Fibroblast of peridontal ligament (primary cell): ENCODE results near the gene NLRP9.

Experiments
- DNase-seq: peaks from one replicate; pipeline ENCODE4 v3.0.0-alpha.2; 2010; ENCODE audit errors: extremely low read depth

Gene NLRP9

GRCh38 chr19:55673465-55673864 lies 64.7 kb downstream of the NLRP9 start:
- no peak for DNase-seq

- DNase-seq = no peak
Observed at GRCh38 chr19:55672418-55672817, 65.8 kb downstream of the NLRP9 start.

DNA sequence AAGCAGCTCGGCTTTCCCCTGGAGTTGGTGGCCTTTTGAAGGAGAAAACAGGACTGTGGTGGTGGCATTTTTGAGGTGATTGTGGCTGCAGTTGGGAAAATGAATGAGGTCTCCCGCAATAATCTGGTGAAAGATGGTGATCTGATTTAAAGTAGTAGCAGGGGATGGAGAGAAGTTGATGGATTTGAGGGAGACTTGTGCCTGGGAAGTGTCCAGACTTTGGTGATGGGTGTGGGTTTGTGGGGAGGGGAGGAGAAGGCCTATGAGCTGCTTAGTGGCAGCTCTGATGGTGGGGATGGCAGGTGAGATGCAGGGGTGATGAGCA lies 67.2 kb downstream of the NLRP9 start:
- no peak for DNase-seq

GRCh38 chr19:55670280-55671053 lies 67.7 kb downstream of the NLRP9 start:
- no peak for DNase-seq

GRCh38 chr19:55669418-55670279 lies 68.6 kb downstream of the NLRP9 start:
- DNase-seq = no peak

DNA sequence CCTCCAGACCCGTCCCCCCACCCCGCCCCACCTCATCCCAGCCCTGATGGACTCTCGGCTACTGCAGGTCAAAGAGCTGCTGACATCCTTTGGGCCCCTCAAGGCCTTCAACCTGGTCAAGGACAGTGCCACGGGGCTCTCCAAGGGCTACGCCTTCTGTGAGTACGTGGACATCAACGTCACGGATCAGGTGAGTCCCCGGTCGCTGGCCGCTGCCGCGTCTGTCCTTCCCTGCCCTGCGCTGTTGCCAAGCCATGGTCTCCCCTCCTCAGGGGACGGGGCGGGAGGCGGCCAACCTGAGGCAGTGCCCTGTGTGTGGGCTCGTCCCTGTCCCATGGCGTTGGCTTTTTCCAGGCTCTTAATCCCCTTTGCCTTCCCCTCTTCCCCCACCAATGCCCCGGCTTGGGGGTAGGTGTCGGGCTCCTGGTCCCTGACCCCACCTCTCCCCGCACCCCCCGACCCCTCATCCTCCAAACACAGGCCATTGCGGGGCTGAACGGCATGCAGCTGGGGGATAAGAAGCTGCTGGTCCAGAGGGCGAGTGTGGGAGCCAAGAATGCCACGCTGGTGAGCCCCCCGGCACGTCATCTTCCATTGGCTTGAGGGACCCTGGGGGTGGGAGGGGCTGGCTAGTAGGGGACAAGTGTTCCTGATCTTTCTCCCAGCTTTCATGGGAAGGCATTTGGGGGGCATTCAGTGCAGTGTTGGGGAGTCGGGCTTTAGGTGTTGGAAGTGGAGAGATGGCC lies 69.4 kb downstream of the NLRP9 start:
- DNase-seq = no peak

DNA sequence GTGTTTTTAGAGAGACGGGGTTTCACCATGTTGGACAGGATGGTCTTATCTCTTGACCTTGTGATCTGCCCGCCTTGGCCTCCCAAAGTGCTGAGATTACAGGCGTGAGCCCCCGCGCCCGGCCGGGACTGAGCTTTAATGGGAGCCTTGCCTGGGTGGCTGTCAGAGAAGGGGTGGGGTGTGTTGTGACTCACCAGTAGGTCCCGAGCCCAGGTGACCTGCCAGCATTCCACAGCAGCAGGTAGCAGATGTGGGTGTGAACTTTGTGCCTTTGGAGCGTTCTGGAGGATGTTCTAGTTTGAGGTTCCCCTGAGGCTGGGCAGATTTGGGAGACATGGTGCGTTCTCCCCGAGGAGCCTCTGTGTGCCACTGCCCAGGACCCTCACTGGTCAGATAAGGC lies 70.2 kb downstream of the NLRP9 start:
- DNase-seq = no peak

DNA sequence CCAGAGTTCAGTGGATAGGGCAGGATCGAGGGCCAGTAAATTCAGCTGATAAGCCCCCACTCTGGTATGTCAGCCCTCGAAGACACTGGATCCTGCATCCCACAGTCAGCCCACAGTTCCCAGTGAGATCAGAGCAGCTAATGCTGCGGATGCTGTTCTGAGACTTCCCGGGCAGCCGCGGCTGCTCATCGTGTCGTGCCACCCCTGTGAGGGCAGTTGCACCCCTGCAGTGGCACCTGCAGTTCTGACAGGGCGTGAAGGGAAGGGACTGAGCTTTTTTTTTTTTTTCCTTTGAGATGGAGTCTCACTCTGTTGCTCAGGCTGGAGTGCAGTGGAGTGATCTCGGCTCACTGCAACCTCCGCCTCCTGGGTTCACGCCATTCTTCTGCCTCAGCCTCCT lies 70.7 kb downstream of the NLRP9 start:
- no peak for DNase-seq

- DNase-seq = no peak
Observed at GRCh38 chr19:55667006-55667381, 71.2 kb downstream of the NLRP9 start.

- DNase-seq = no peak
Observed at GRCh38 chr19:55666343-55667005, 71.7 kb downstream of the NLRP9 start.

DNA sequence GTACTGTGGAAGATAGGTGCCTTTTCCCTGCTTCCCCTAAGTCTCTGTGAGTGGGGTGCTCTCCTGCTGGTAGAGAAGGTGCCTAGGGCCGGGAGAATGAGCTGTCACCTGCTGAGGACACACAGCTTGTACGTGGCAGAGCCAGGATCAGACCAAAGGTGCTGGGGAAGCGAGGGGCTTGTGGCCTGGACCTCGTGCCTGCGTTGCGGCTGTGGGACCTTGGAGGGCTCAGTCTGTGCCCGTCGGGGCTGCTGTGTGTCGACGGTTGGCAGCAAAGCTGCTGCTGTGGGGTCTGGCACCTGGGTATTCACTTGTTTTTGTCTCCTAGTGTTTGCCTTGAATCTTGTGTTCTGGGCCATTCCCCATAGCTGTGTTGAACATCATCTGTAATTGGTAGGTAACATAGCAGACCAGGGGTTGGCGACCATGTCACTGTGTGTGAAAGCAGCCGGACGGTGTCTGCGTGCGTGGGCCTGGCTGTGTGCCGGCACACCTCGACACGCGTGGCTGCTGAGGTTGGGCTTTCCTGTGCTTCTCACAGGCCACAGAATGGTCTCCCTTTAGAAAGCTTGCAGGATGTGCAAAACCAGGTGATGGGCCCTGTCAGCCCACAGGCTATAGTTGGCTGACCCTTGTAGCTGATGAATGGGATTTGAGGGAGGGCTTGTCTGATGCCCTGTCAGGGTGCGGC lies 74.2 kb downstream of the NLRP9 start:
- DNase-seq = no peak

GRCh38 chr19:55661826-55662225 lies 76.4 kb downstream of the NLRP9 start:
- DNase-seq = no peak

DNA sequence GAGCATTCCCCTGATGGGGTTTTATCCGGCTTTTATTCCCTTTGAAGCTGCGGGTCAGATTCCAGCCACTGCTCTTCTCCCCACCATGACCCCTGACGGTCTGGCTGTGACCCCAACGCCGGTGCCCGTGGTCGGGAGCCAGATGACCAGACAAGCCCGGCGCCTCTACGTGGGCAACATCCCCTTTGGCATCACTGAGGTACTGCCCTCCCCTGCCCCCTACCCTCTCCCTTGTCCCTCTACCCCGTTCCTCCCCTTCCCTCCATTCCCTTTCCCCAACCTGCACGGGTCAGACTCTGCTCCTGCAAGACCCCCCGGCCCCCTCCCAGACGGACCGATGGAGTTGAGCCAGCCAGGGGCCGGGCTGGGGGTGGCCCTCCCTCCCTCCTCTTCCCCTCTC lies 77.2 kb downstream of the NLRP9 start:
- DNase-seq = no peak

- DNase-seq = no peak
Observed at GRCh38 chr19:55660404-55660803, 77.8 kb downstream of the NLRP9 start.

GRCh38 chr19:55659822-55660221 lies 78.4 kb downstream of the NLRP9 start:
- DNase-seq = no peak

GRCh38 chr19:55658846-55659459 lies 79.2 kb downstream of the NLRP9 start:
- no peak for DNase-seq
